NCI-H460 (cell line): ENCODE results near the gene CABCOCO1. TPM values are rescaled to one million over a fixed set of nuclear protein-coding genes. Genes with fewer than 3 reads are reported as not detected.

Experiments used
- DNase-seq: peaks from one replicate; pipeline ENCODE4 v3.0.0-alpha.2; 2016; ENCODE audit warnings: low read depth; ENCODE audit errors: extremely low read depth
- total RNA-seq: library from RNA; depleted of rRNA; stranded (reverse); fragments of >200 nt; shearing (Covaris generic); gene quantifications from 2 replicates; pipeline ENCODE4 v1.2.3, GENCODE V29; 2014

Gene CABCOCO1
- total RNA-seq, 1 experiment from 2014 or later = 0.22 TPM

- no peak for DNase-seq
These were observed 117.4 kb downstream of the CABCOCO1 start for GRCh38 chr10:61779950-61780659.

GRCh38 chr10:61780732-61781131 lies 118.0 kb downstream of the CABCOCO1 start:
- DNase-seq = no peak

- no peak for DNase-seq
These were observed 119.3 kb downstream of the CABCOCO1 start for GRCh38 chr10:61781969-61782403.

- no peak for DNase-seq
These were observed 121.8 kb downstream of the CABCOCO1 start for GRCh38 chr10:61784354-61785133.

GRCh38 chr10:61785473-61786105 lies 122.9 kb downstream of the CABCOCO1 start:
- DNase-seq = no peak

GRCh38 chr10:61786728-61787127 lies 124.0 kb downstream of the CABCOCO1 start:
- peak; percentile 19 for DNase-seq

GRCh38 chr10:61787170-61787569 lies 124.4 kb downstream of the CABCOCO1 start:
- no peak for DNase-seq

GRCh38 chr10:61789031-61789430 lies 126.3 kb downstream of the CABCOCO1 start:
- DNase-seq = no peak

GRCh38 chr10:61791216-61791615 lies 128.5 kb downstream of the CABCOCO1 start:
- no peak for DNase-seq

- no peak for DNase-seq
These were observed 129.5 kb downstream of the CABCOCO1 start for GRCh38 chr10:61792097-61792716.

- no peak for DNase-seq
These were observed 130.2 kb downstream of the CABCOCO1 start for GRCh38 chr10:61792921-61793320.

- DNase-seq = no peak
These were observed 131.3 kb downstream of the CABCOCO1 start for GRCh38 chr10:61793760-61794703.

GRCh38 chr10:61795147-61795546 lies 132.4 kb downstream of the CABCOCO1 start:
- no peak for DNase-seq

GRCh38 chr10:61795551-61795950 lies 132.8 kb downstream of the CABCOCO1 start:
- DNase-seq = no peak

- no peak for DNase-seq
These were observed 134.1 kb downstream of the CABCOCO1 start for GRCh38 chr10:61796785-61797184.

GRCh38 chr10:61797304-61798153 lies 134.8 kb downstream of the CABCOCO1 start:
- no peak for DNase-seq

GRCh38 chr10:61798713-61799112 lies 136.0 kb downstream of the CABCOCO1 start:
- no peak for DNase-seq

- no peak for DNase-seq
These were observed 138.8 kb downstream of the CABCOCO1 start for GRCh38 chr10:61801484-61801883.

- no peak for DNase-seq
These were observed 140.5 kb downstream of the CABCOCO1 start for GRCh38 chr10:61803269-61803668.
